Measurements from ENCODE around the gene NBPF4. TPM values are rescaled to one million over a fixed set of nuclear protein-coding genes. Genes with fewer than 3 reads are reported as not detected.
A peak's percentile ranks its signal among the peaks of the same experiment; 100 is the strongest.
"Not testable (repeated sequence)": the region's sequence is repeated elsewhere in the genome, so short reads cannot be mapped to it uniquely, and the experiment has no call there.

NBPF4 gene
- total and polyA plus RNA-seq, 2 experiments from 2014 or later, result not detected

DNA sequence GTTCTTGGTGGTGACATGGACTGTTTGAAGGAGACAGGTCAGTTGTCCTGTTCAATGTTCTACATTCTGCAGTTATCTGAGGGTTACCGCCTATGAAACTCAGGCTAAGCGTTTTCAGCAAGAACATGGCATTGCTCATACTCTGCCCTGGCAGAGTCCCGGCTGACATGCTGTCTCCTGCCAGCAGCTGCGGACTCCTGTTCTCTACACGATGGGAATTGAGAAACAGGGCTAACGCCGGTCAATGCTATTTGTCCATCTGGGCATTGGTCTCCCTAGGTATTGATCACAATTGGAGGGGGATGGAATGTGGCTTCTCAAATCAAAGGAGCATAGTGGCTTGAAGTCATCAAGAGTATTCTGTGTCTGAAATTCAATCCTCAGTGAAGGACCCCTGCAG lies 20.6 kb downstream of the NBPF4 start:
- not testable (repeated sequence) for H3K36me3 ChIP-seq, H3K27me3 ChIP-seq

DNA sequence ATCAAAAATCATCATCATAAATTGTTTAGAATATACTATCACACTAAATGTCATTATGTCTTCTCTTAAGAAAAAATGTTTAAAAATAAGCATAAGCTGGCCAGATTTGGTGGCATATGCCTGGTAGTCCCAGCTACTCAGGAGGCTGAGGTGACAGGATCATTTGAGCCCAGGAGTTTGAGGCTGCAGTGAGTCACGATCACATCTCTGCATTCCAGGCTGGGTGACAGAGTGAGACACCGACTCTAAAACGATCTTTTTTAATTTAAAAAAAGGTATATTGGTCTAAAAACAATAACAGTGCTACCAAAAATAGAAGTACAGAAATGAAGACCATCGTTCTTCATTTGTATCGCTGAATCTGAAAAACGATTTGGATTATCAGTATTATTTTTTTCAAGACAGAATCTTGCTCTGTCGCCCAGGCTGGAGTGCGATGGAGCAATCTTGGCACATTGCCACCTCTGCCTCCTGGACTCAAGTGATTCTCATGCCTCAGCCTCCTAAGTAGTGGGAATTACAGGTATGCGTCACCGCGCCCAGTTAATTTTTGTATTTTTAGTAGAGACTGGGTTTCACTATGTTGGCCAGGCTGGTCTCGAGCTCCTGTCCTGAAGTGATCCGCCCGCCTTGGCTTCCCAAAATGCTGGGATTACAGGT lies 26.2 kb downstream of the NBPF4 start:
- not testable (repeated sequence) for H3K27ac ChIP-seq; H3K9me3 ChIP-seq (ENCODE audit: low read depth); DNase-seq (ENCODE audit: low read depth in 1 of 2, low spot score in 1 of 2); H3K4me1 ChIP-seq (ENCODE audit: low read depth); H3K27me3 ChIP-seq; H3K4me3 ChIP-seq; H3K36me3 ChIP-seq

More for the DNA sequence above, 20.6 kb downstream of the NBPF4 start:
- DNase-seq (ENCODE audit: low read depth in 1 of 2, low spot score in 1 of 2); H3K4me3 ChIP-seq; H3K27ac ChIP-seq; H3K4me1 ChIP-seq (ENCODE audit: low read depth); H3K9me3 ChIP-seq (ENCODE audit: low read depth): not testable (repeated sequence)

DNA sequence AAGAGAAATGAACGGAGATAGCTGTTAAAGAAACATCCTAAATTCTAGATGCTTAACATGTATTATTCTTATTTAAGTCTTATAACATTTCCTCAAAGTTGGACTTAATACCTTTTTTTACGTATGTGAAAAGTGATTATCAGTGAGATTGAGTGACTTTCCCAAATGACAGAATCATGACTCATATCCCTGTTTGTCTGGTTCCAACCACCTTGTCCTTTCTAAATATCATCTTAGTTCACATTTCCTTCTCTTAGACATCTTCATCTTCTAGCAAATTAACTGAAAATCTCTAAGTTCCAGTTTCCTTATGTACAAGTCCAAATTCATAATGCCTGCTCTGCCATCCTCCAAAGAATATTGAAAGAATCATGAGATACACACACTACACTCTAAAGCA lies 26.9 kb downstream of the NBPF4 start:
- H3K27me3 ChIP-seq; DNase-seq (ENCODE audit: low read depth in 1 of 2, low spot score in 1 of 2): not testable (repeated sequence)

DNA sequence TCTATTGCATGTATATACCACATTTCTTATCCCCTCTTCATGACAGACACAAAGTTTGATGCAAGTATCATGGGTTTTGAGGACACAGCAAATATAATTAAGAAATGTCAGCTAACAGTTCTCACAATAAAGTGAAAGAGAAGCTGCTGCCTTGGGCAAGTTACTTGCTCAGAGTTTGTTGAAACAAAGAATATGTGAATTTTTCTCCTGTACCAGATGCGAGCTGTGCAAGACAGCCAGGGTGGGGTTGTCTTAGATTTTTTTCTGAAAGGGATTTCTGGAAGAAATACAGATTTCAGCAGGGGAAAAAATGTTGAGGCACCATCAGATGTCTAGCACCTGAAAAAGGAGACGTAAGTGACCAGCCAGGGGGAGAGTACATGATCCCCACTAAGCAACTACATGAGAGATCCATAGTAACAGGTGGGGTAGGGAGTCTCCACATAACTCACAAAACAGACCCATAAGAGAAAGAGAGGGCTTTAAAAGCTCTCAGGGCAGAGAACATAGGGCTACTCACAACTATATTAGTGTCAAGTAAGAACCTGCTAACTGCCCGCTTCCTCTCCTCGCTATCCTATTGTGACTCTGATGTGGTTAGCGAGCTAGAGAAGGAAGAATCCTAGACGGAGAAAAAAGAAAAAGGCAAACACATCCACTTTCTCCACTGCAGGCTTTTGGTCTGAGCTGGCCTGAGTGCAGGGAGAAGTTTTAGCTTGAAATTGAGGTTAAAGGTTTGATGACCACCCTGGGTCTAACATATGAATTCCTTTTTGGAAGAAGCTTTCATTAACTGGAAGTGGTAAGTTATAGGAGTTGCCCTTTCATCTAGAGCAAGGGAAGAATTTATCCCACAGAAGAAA lies 27.6 kb downstream of the NBPF4 start:
- H3K4me1 ChIP-seq (ENCODE audit: low read depth), result not testable (repeated sequence)

More for the DNA sequence above, 26.9 kb downstream of the NBPF4 start:
- H3K4me1 ChIP-seq (ENCODE audit: low read depth); H3K9me3 ChIP-seq (ENCODE audit: low read depth); H3K27ac ChIP-seq; H3K4me3 ChIP-seq; H3K36me3 ChIP-seq: not testable (repeated sequence)

DNA sequence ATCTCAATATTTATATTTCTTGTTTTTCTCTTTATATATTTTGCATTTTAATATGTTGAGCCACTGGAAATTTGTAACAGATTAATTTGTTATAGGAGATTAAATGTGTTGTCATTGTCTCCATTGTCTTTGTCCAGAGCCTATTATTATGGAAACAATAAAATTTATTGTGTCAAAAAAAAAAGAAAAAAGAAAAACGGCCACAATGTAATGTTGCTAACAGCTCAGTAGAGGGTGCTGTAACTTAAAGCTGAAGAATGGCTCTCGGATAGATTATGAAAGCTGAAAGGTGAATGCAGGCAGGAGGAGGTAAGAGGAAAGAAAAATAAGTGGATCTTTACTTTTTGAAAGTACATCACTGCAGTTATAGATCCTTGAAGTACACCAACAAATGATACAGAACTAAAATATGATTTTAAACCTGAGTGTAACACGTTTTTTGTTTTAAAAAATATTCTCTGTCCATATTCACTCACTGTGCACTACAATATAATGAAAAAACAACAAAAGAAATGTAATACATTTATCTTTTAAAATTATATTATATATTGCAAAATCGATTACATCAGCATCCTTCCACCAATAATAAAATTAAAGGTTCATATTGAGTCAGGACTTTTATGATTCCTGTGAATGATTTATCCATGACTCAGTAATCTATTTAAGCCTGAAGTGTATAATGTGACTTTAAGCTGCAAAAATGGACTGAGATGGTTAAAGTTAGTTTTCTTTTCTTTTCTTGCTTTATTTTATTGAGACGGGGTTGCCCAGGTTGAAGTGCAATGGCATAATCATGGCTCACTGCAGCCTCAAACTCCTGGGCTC lies 29.0 kb downstream of the NBPF4 start:
- not testable (repeated sequence) for H3K27me3 ChIP-seq; H3K4me3 ChIP-seq; H3K27ac ChIP-seq; H3K9me3 ChIP-seq (ENCODE audit: low read depth); H3K4me1 ChIP-seq (ENCODE audit: low read depth); H3K36me3 ChIP-seq
- TF ChIP-seq, protein P1, sequence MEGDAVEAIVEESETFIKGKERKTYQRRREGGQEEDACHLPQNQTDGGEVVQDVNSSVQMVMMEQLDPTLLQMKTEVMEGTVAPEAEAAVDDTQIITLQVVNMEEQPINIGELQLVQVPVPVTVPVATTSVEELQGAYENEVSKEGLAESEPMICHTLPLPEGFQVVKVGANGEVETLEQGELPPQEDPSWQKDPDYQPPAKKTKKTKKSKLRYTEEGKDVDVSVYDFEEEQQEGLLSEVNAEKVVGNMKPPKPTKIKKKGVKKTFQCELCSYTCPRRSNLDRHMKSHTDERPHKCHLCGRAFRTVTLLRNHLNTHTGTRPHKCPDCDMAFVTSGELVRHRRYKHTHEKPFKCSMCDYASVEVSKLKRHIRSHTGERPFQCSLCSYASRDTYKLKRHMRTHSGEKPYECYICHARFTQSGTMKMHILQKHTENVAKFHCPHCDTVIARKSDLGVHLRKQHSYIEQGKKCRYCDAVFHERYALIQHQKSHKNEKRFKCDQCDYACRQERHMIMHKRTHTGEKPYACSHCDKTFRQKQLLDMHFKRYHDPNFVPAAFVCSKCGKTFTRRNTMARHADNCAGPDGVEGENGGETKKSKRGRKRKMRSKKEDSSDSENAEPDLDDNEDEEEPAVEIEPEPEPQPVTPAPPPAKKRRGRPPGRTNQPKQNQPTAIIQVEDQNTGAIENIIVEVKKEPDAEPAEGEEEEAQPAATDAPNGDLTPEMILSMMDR (IDR thresholded peaks at IDR 0.05; ENCODE audit: low read depth, low read length), result peak; percentile 37
- DNase-seq (ENCODE audit: low read depth in 1 of 2, low spot score in 1 of 2), result peak; percentile 11 to 39

More for the DNA sequence above, 27.6 kb downstream of the NBPF4 start:
- H3K9me3 ChIP-seq (ENCODE audit: low read depth); H3K27me3 ChIP-seq; H3K4me3 ChIP-seq; H3K27ac ChIP-seq; DNase-seq (ENCODE audit: low read depth in 1 of 2, low spot score in 1 of 2); H3K36me3 ChIP-seq: not testable (repeated sequence)

DNA sequence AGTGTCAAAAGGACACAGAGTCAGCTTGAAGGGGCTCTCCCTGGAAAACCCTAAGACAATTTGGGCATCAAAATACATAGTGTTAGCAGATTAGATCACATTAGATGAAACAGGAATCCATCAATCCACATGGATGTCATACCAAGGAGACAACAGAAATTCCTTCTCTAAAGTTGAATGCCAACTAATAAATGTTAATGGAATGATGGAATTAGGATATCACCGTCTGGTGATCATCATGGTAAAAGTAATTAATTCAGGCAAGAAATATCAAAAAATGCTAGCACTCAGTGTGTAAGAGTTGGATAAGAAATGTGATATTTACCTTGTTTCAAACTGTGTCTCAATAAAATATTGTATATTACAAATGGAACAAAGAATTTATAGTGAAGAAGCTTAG lies 32.9 kb downstream of the NBPF4 start:
- Histone ChIP-seq H3K4me1 (ENCODE audit: low read depth) (no peaks in the 10 kb centered on the region), H3K4me3 (no peak overlapping the region), H3K27me3 (peaks cover 2% of the 10 kb centered on the region), H3K36me3 (no peaks in the 10 kb centered on the region), H3K27ac (no peak overlapping the region), H3K9me3 (ENCODE audit: low read depth) (no peaks in the 10 kb centered on the region)
- no peak for DNase-seq (ENCODE audit: low read depth in 1 of 2, low spot score in 1 of 2)
- TF ChIP-seq, protein P1 (IDR thresholded peaks at IDR 0.05; ENCODE audit: low read depth, low read length), result no peak

DNA sequence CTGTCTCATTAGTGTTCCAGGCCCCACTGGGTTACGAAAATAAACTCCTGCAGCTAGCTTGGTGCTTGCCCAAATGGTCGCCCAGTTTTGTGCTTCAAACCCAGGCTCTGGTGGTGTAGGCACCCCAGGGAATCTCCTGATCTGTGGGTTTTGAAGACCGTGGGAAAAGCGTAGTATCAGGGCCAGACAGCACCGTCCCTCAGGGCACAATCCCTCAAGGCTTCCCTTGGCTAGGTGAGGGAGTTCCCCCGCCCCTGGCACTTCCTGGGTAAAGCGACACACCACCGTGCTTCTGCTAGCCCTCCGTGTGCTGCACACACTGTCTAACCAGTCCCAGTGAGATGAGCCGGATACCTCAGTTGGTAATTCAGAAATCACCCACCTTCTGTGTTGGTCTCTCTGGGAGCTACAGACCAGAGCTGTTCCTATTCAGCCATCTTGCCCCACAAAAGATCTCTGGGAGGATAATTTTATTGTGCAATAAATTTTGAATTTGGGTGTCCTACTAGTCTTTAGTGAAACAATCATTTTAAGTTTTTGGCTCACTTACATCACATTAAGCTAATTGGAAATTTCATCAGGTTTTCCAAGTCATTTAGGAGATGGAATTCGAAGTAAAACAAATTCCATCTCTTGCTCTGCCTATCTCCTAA lies 34.3 kb downstream of the NBPF4 start:
- Histone ChIP-seq H3K27ac (no peak overlapping the region), H3K27me3 (peaks cover 2% of the 10 kb centered on the region), H3K9me3 (ENCODE audit: low read depth) (no peaks in the 10 kb centered on the region), H3K4me3 (no peak overlapping the region), H3K36me3 (no peaks in the 10 kb centered on the region), H3K4me1 (ENCODE audit: low read depth) (no peaks in the 10 kb centered on the region)
- no peak for DNase-seq (ENCODE audit: low read depth in 1 of 2, low spot score in 1 of 2)
- TF ChIP-seq, protein P1 (IDR thresholded peaks at IDR 0.05; ENCODE audit: low read depth, low read length), result no peak
